RWPE1 (cell line): Measurements from ENCODE around the gene ARAF.

Source experiments
- CTCF ChIA-PET: fragments of 350-600 bp; sonication (Branson Sonifier 250); formaldehyde crosslinking; extraction: SDS; loops from one replicate; lab custom pipeline; 2021; lab: Yijun Ruan, JAX
- POLR2A ChIA-PET: fragments of 400-600 bp; formaldehyde crosslinking; extraction: SDS; loops from one replicate; lab custom pipeline; 2020; ENCODE audit warnings: antibody characterized with exemption; ENCODE audit not compliant: low non-redundant PET; lab: Yijun Ruan, JAX
- DNase-seq: peaks from one replicate; pipeline ENCODE4 v3.0.0; 2012; ENCODE audit warnings: low spot score
- H3K27ac ChIP-seq: fragments of 450-650 bp; 2 replicates; pipeline ENCODE4 v1.5.1; 2017
- TF ChIP-seq, protein P1 (sequence below): fragments of 450-650 bp; conservative IDR thresholded peaks from 2 replicates; pipeline ENCODE4 v1.5.1; 2017; ENCODE audit warnings: low read depth, mild to moderate bottlenecking

Gene ARAF

GRCh38 chrX:47605024-47605423 is 44.0 kb downstream of the ARAF start:
- no peak overlapping the region for H3K27ac ChIP-seq
- TF ChIP-seq, protein P1, sequence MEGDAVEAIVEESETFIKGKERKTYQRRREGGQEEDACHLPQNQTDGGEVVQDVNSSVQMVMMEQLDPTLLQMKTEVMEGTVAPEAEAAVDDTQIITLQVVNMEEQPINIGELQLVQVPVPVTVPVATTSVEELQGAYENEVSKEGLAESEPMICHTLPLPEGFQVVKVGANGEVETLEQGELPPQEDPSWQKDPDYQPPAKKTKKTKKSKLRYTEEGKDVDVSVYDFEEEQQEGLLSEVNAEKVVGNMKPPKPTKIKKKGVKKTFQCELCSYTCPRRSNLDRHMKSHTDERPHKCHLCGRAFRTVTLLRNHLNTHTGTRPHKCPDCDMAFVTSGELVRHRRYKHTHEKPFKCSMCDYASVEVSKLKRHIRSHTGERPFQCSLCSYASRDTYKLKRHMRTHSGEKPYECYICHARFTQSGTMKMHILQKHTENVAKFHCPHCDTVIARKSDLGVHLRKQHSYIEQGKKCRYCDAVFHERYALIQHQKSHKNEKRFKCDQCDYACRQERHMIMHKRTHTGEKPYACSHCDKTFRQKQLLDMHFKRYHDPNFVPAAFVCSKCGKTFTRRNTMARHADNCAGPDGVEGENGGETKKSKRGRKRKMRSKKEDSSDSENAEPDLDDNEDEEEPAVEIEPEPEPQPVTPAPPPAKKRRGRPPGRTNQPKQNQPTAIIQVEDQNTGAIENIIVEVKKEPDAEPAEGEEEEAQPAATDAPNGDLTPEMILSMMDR, result no peak
- CTCF ChIA-PET, result no interaction called here
- POLR2A ChIA-PET, result no interaction called here
- DNase-seq, result no peak

GRCh38 chrX:47607091-47607490 is 46.1 kb downstream of the ARAF start:
- ChIA-PET POLR2A (no interaction called here), CTCF (no interaction called here)
- TF ChIP-seq, protein P1, result no peak
- no peak for DNase-seq
- H3K27ac ChIP-seq, result no peak overlapping the region

DNA sequence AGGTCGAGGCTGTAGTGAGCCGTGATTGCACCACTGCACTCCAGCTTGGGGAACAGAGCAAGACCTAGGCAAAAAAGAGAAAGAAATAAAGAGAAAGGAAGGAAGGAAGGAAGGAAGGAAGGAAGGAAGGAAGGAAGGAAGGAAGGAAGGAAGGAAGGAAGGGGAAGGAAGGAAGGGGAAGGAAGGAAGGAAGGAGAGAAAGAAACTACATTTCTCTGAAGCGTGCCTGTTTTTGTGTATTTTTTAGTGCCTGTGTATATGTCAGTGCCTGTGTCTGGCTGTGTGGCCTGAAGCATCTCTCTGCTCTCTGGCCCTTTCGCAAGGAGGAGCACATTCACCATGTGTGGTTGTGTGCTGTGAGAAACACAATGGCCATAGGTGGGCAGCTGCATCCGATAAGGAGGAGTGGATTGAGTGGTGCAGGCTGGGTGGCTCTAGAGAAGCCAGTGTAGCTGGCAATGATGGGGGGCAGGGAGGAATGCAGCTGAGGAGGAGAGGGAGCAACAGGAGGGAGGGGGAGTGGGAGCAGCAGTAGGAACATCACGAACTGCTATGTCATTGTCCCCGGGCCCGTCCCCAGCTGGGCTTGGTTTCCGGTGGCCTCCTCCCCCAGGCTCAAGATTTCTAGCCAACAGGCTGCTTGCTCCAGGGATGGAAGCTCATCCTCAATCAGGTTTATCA is 47.3 kb downstream of the ARAF start:
- CTCF ChIA-PET, result interaction anchor here (0.6 kb wide), 1 partner anchor 13 kb away, joined by 3 read pairs; no protein-coding TSS in a partner anchor
- POLR2A ChIA-PET, result no interaction called here
- DNase-seq, result no peak
- TF ChIP-seq, protein P1, result no peak
- no peak overlapping the region for H3K27ac ChIP-seq

- DNase-seq, result no peak
- POLR2A ChIA-PET, result no interaction called here
- CTCF ChIA-PET, result no interaction called here
- H3K27ac ChIP-seq, result no peak overlapping the region
- TF ChIP-seq, protein P1, result no peak
Observed at GRCh38 chrX:47610511-47610910, 49.5 kb downstream of the ARAF start.

- ChIA-PET CTCF (no interaction called here), POLR2A (no interaction called here)
- TF ChIP-seq, protein P1, result no peak
- no peak overlapping the region for H3K27ac ChIP-seq
- DNase-seq, result no peak
Observed at GRCh38 chrX:47611489-47611888, 50.5 kb downstream of the ARAF start.

DNA sequence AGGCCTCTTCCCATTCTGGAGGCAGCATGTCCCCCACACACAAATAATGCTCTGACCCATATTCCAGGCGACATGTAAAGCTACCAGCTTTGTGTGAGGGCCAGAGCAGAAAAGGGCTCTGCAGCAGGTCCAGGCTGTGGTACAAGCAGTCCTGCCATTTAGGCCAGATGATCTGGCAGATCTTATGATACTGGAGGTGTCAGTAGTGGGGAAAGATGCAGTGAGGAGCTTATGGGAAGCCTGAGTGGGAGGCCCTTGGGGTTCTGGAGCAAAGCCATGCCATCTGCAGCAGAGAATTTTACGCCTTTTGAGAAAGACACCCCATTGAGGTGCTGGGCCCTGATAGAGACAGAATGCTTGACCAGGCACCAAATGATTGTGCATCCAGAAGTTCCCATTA is 50.9 kb downstream of the ARAF start:
- DNase-seq, result no peak
- TF ChIP-seq, protein P1, result no peak
- CTCF ChIA-PET, result no interaction called here
- no peak overlapping the region for H3K27ac ChIP-seq
- POLR2A ChIA-PET, result no interaction called here
